ENCODE data around the gene UBE2I. TPM values are rescaled to one million over a fixed set of nuclear protein-coding genes. Genes with fewer than 3 reads are reported as not detected.
A peak's percentile ranks its signal among the peaks of the same experiment; 100 is the strongest.

Gene UBE2I
- total RNA-seq (2021) (218 and 271 TPM in 2 replicates), Bru-seq, nascent RNA (percentile 86 among the genes with signal in this experiment), BruChase-seq, experiment 1, labeled RNA remaining after a 2-hour chase (percentile 94 among the genes with signal in this experiment), BruChase-seq, experiment 2, labeled RNA remaining after a 6-hour chase (percentile 97 among the genes with signal in this experiment)
- long read RNA-seq, transcript UBE2I-203 (7 exons, 2,976 nt) = major isoform, 83 of 132 reads
- long read RNA-seq, partial matches to known transcripts = 1 of 132 reads
- long read RNA-seq, other reads (novel, unspliced or antisense) = 37 of 132 reads

DNA sequence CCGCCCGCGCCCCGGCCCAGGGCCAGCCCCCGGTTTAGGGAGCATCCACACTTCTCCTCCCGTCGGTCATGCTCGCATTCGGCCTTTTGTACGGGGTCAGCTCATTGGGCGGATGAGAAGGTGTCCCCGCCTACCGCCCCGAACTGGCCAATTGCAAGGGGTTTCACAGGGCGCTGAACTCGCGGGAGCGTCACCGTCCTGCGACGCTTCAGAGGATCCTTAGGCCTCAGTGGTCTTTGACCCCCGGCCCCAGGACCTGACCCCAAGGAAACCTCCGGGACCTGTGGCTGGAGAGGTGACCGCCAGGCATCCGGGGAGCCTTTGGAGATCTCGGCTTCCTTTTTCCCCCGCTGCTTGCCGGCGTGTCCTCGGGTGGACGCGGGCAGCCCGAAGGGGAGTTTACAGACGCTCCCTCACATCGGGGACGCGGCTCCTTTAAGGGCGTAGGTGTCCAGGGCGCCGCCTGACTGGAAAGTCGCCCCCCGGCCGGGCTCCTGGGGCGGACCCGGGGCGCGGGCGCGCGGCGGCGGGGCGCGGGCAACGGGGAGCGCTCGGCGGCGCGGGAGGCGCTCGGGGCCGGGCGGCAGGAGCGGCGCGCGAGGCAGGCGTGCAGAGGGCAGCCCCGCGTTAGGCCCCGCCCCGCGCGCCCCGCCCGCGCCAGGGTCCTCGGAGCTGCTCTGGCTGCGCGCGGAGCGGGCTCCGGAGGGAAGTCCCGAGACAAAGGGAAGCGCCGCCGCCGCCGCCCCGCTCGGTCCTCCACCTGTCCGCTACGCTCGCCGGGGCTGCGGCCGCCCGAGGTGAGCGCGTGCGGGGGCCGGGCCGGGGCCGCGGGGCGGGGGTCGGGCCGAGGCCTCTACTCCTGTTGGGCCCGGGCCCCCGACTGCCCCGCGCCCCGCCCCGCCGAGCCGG, at the start of gene UBE2I:
Gene UBE2I (plus strand): TSS at position 660 of the 909 bp plus-strand sequence. CDS start 4,395 bp downstream, outside the sequence.
- Histone ChIP-seq H2AFZ (peak within 1 kb of the TSS; percentile 82), H3K79me2 (ENCODE audit: low read depth) (peaks cover 44% of the 10 kb centered on the region), H3F3A (ENCODE audit: insufficient read depth, low read depth) (peaks cover 6% of the 10 kb centered on the region; the same call in 1 of the 2 replicates), H3K4me3 (peak within 1 kb of the TSS; percentile 100), H3K27me3 (ENCODE audit: insufficient read depth, low read depth) (no peaks in the 10 kb centered on the region), H3K9me2 (ENCODE audit: insufficient read depth) (no peaks in the 10 kb centered on the region), H3K27ac (peak within 1 kb of the TSS; percentile 92), H3K36me3 (ENCODE audit: low read depth) (no peaks in the 10 kb centered on the region), H4K20me1 (ENCODE audit: insufficient read depth) (peaks cover 43% of the 10 kb centered on the region), H3K9me3 (ENCODE audit: insufficient read depth, low read depth) (no peaks in the 10 kb centered on the region), H3K4me2 (peak within 1 kb of the TSS; percentile 97), H3K4me1 (replicated peaks; ENCODE audit: insufficient read depth) (peaks cover 21% of the 10 kb centered on the region)
- TF ChIP-seq, protein P1, sequence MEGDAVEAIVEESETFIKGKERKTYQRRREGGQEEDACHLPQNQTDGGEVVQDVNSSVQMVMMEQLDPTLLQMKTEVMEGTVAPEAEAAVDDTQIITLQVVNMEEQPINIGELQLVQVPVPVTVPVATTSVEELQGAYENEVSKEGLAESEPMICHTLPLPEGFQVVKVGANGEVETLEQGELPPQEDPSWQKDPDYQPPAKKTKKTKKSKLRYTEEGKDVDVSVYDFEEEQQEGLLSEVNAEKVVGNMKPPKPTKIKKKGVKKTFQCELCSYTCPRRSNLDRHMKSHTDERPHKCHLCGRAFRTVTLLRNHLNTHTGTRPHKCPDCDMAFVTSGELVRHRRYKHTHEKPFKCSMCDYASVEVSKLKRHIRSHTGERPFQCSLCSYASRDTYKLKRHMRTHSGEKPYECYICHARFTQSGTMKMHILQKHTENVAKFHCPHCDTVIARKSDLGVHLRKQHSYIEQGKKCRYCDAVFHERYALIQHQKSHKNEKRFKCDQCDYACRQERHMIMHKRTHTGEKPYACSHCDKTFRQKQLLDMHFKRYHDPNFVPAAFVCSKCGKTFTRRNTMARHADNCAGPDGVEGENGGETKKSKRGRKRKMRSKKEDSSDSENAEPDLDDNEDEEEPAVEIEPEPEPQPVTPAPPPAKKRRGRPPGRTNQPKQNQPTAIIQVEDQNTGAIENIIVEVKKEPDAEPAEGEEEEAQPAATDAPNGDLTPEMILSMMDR (conservative IDR thresholded peaks at IDR 0.05) = no peak
- no peak for TF ChIP-seq EZH2 (IDR thresholded peaks at IDR 0.05; ENCODE audit: low read depth)
- intact Hi-C loops (cut with micrococcal nuclease; ENCODE audit: unreplicated experiment) = loop anchor here (10.0 kb wide), 1 partner anchor 106 kb away; the partner anchor contains the start of gene UNKL
- ChIA-PET CTCF (no interaction called here), POLR2A (ENCODE audit: unreplicated experiment) (interaction anchor here (0.5 to 1.2 kb wide), 7 partner anchors 8 to 913 kb away, joined by 3 to 14 read pairs (median 4); partner anchors contain the start of genes NME4, NUBP2 and SPSB3)
- BruUV-seq (replicated peaks) = no TSS peak
- DNase-seq = peak; percentile 90 to 99

DNA sequence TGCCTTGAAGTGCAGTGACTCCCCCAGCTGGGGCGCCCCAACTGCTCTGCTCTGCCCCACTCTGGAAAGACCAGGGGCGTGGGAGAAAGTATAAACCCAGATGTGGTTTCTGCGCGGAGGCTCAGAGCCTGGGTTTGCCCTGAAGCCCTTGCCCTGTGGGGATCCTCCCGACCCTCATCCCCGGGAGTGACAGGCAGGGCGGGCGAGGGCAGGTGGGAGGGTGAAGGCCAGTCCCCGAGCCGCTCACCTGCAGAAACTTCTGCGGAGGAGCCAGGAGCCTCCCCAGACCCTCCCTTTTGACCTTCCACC, 49.7 kb upstream of the UBE2I start:
- Histone ChIP-seq H2AFZ (no peak overlapping the region), H3K27ac (no peak overlapping the region), H3F3A (ENCODE audit: insufficient read depth, low read depth) (0 out of 2 replicates have a peak, but pooled peaks cover 5% of the 10 kb centered on the region), H3K9me3 (ENCODE audit: insufficient read depth, low read depth) (no peaks in the 10 kb centered on the region), H3K79me2 (ENCODE audit: low read depth) (no peaks in the 10 kb centered on the region), H3K4me3 (no peak overlapping the region), H4K20me1 (ENCODE audit: insufficient read depth) (no peaks in the 10 kb centered on the region), H3K27me3 (ENCODE audit: insufficient read depth, low read depth) (peaks cover 51% of the 10 kb centered on the region), H3K4me2 (peak overlapping the region; percentile 86; the same call in 1 of the 2 replicates), H3K4me1 (replicated peaks; ENCODE audit: insufficient read depth) (no peaks in the 10 kb centered on the region; the same call in 1 of the 2 replicates), H3K9me2 (ENCODE audit: insufficient read depth) (no peaks in the 10 kb centered on the region), H3K36me3 (ENCODE audit: low read depth) (no peaks in the 10 kb centered on the region)
- ChIA-PET POLR2A (ENCODE audit: unreplicated experiment) (no interaction called here), CTCF (no interaction called here)
- no peak for TF ChIP-seq EZH2 (IDR thresholded peaks at IDR 0.05; ENCODE audit: low read depth)
- TF ChIP-seq, protein P1 (conservative IDR thresholded peaks at IDR 0.05) = no peak
- no TSS peak for BruUV-seq (replicated peaks)
- intact Hi-C loops (cut with micrococcal nuclease; ENCODE audit: unreplicated experiment) = loop anchor here (2.0 kb wide), 1 partner anchor 37 kb away; no protein-coding TSS in a partner anchor
- DNase-seq = no peak

- no peak for DNase-seq
- Histone ChIP-seq H3K9me3 (ENCODE audit: insufficient read depth, low read depth) (no peaks in the 10 kb centered on the region), H3K79me2 (ENCODE audit: low read depth) (no peaks in the 10 kb centered on the region), H2AFZ (no peak overlapping the region), H3K4me3 (no peak overlapping the region), H3K4me1 (replicated peaks; ENCODE audit: insufficient read depth) (no peaks in the 10 kb centered on the region; the same call in 1 of the 2 replicates), H3K4me2 (no peak overlapping the region), H3K9me2 (ENCODE audit: insufficient read depth) (no peaks in the 10 kb centered on the region), H4K20me1 (ENCODE audit: insufficient read depth) (no peaks in the 10 kb centered on the region), H3K27ac (no peak overlapping the region), H3K36me3 (ENCODE audit: low read depth) (no peaks in the 10 kb centered on the region), H3K27me3 (ENCODE audit: insufficient read depth, low read depth) (peaks cover 51% of the 10 kb centered on the region), H3F3A (ENCODE audit: insufficient read depth, low read depth) (0 out of 2 replicates have a peak, but pooled peaks cover 5% of the 10 kb centered on the region)
- intact Hi-C loops (cut with micrococcal nuclease; ENCODE audit: unreplicated experiment) = no loop called here
- TF ChIP-seq EZH2 (IDR thresholded peaks at IDR 0.05; ENCODE audit: low read depth) = no peak
- TF ChIP-seq, protein P1 (conservative IDR thresholded peaks at IDR 0.05) = no peak
- ChIA-PET POLR2A (ENCODE audit: unreplicated experiment) (no interaction called here), CTCF (no interaction called here)
- no TSS peak for BruUV-seq (replicated peaks)
Observed at GRCh38 chr16:1260101-1260680, 49.2 kb upstream of the UBE2I start.
